ENCODE data around the gene TAX1BP1. TPM values are rescaled to one million over a fixed set of nuclear protein-coding genes. Genes with fewer than 3 reads are reported as not detected.
"Not testable (repeated sequence)": the region's sequence is repeated elsewhere in the genome, so short reads cannot be mapped to it uniquely, and the experiment has no call there.

TAX1BP1 gene
- total RNA-seq, 1 experiment from 2014 or later = 58.3 TPM

DNA sequence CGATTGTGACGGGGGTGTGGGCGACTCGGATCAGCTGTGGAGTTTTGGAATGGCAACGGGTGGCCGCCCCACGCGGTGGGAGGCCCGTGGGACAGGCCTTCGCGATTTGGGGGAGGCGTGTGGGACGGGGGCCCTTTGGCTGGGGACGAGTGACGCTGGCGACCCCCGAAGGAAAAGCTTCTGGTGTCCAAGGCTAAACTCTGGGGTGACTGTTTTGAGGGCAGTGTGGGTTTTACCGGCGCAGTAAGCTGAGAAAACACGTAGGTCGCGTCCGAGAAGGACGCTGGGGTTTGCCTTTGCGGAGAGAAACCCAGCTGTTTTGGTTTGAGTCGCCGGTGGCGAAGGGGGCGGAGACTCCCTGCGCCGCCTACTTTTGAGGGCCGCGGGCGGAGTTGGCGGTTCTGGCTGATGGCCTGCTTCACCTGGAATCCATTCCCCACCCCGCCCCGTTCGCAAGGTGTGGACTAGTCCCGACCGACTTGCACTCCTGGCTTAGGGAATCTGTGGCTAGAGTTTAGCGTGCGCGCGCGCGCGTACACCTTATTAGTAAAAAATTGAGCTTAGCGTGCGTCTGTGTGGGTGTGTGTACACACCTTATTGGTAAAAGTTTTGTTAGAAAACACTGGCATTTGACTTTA is 606 bp downstream of the TAX1BP1 start:
- no peak overlapping the region for H4K91ac ChIP-seq (ENCODE audit: insufficient read length, low read depth, low read length)
- no peaks in the 10 kb centered on the region for H3K79me1 ChIP-seq (ENCODE audit: insufficient read depth, low read depth, low read length, poor library complexity, severe bottlenecking)
- H2BK120ac ChIP-seq (ENCODE audit: low read depth, low read length, poor library complexity, severe bottlenecking) = no peak overlapping the region
- H2BK15ac ChIP-seq (ENCODE audit: low read depth, low read length) = no peak overlapping the region
- H2BK12ac ChIP-seq (ENCODE audit: insufficient read length, low read depth, low read length) = no peak overlapping the region
- H3K4me3 Mint-ChIP-seq = peak overlapping the region; percentile 94 to 97
- peaks cover 2% of the 10 kb centered on the region; the same call in 1 of the 2 replicates for H3K27me3 Mint-ChIP-seq (ENCODE audit: low read depth)
- H3K18ac ChIP-seq (ENCODE audit: insufficient read length, low read depth, low read length) = peak overlapping the region; percentile 48
- no peaks in the 10 kb centered on the region for H3K4me1 ChIP-seq (ENCODE audit: insufficient read depth, low read length)
- H3K23me2 ChIP-seq (ENCODE audit: insufficient read length, low read depth, low read length, poor library complexity, severe bottlenecking) = peaks cover 2% of the 10 kb centered on the region
- H3K4ac ChIP-seq (ENCODE audit: low read depth, low read length) = no peak overlapping the region
- peak overlapping the region; percentile 21 for H3K27ac ChIP-seq (ENCODE audit: insufficient read length, low read depth, low read length)
- H3K4me2 ChIP-seq (ENCODE audit: insufficient read depth, insufficient read length, low read length) = peak overlapping the region; percentile 88
- TF ChIP-seq, protein P1, sequence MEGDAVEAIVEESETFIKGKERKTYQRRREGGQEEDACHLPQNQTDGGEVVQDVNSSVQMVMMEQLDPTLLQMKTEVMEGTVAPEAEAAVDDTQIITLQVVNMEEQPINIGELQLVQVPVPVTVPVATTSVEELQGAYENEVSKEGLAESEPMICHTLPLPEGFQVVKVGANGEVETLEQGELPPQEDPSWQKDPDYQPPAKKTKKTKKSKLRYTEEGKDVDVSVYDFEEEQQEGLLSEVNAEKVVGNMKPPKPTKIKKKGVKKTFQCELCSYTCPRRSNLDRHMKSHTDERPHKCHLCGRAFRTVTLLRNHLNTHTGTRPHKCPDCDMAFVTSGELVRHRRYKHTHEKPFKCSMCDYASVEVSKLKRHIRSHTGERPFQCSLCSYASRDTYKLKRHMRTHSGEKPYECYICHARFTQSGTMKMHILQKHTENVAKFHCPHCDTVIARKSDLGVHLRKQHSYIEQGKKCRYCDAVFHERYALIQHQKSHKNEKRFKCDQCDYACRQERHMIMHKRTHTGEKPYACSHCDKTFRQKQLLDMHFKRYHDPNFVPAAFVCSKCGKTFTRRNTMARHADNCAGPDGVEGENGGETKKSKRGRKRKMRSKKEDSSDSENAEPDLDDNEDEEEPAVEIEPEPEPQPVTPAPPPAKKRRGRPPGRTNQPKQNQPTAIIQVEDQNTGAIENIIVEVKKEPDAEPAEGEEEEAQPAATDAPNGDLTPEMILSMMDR (conservative IDR thresholded peaks at IDR 0.05) = no peak
- H3K36me3 Mint-ChIP-seq (ENCODE audit: insufficient read depth in 1 of 3, low read depth in 3 of 3) = peaks cover 0 to 2% (median 0%) of the 10 kb centered on the region in 3 experiments; a peak in 1 of 7 replicates
- no peak overlapping the region for H3K56ac ChIP-seq (ENCODE audit: insufficient read length, low read depth, low read length)
- H4K5ac ChIP-seq (ENCODE audit: insufficient read length, low read depth, low read length) = no peak overlapping the region
- no peaks in the 10 kb centered on the region for H3K9me3 Mint-ChIP-seq
- peaks cover 32 to 33% of the 10 kb centered on the region in 2 experiments for H3K4me1 Mint-ChIP-seq
- H2BK5ac ChIP-seq (ENCODE audit: insufficient read length, low read length) = no peak overlapping the region
- H3K9me3 ChIP-seq (ENCODE audit: control insufficient read depth, low read depth, low read length) = no peaks in the 10 kb centered on the region
- no peak overlapping the region for H3K23ac ChIP-seq (ENCODE audit: insufficient read length, low read depth, low read length)
- H3K9ac ChIP-seq (ENCODE audit: extremely low read depth, insufficient read length, low read length) = peak overlapping the region; percentile 88
- no peaks in the 10 kb centered on the region for H4K20me1 ChIP-seq (ENCODE audit: control insufficient read depth, insufficient read depth, insufficient read length)
- no peak overlapping the region for H2AK5ac ChIP-seq (ENCODE audit: insufficient read length, low read length)
- H3T11ph ChIP-seq (ENCODE audit: low read length) = no peak overlapping the region
- no CpG with 5 or more reads among the region's 49 CpGs for WGBS (ENCODE audit: extremely low coverage, insufficient read length, low lambda C conversion rate)
- H3K27ac Mint-ChIP-seq = peak overlapping the region; percentile 64 to 98 (median 94)
- H2AFZ ChIP-seq (ENCODE audit: low read length) = no peak overlapping the region
- H4K8ac ChIP-seq (replicated peaks; ENCODE audit: insufficient read length, low read depth, low read length) = no peak overlapping the region
- peak overlapping the region; percentile 82 for H3K14ac ChIP-seq (ENCODE audit: insufficient read depth, low read length)
- no peaks in the 10 kb centered on the region for H3K27me3 ChIP-seq (ENCODE audit: insufficient read depth, low read length)
- no peak overlapping the region for H2BK20ac ChIP-seq (ENCODE audit: low read depth, low read length, poor library complexity, severe bottlenecking)
- no peaks in the 10 kb centered on the region for H3K79me2 ChIP-seq (ENCODE audit: insufficient read depth, low read length)
- DNase-seq = peak; percentile 96

DNA sequence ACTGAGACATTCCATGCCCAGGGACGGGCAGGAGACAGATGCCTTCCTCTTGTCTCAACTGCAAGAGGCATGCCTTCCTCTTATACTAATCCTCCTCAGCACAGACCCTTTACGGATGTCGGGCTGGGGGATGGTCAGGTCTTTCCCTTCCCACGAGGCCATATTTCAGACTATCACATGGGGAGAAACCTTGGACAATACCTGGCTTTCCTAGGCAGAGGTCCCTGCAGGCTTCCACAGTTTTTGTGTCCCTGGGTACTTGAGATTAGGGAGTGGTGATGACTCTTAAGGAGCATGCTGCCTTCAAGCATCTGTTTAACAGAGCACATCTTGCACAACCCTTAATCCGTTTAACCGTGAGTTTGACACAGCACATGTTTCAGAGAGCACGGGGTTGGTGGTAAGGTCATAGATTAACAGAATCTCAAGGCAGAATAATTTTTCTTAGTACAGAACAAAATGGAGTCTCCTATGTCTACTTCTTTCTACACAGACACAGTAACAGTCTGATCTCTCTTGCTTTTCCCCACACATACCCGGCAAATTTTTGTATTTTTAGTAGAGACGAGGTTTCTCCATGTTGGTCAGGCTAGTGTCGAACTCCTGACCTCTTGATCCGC is 2.2 kb downstream of the TAX1BP1 start:
- not testable (repeated sequence) for H3K4me2 ChIP-seq (ENCODE audit: insufficient read depth, insufficient read length, low read length); H3K4ac ChIP-seq (ENCODE audit: low read depth, low read length); H2BK120ac ChIP-seq (ENCODE audit: low read depth, low read length, poor library complexity, severe bottlenecking); H2BK20ac ChIP-seq (ENCODE audit: low read depth, low read length, poor library complexity, severe bottlenecking); H3K56ac ChIP-seq (ENCODE audit: insufficient read length, low read depth, low read length); H3K9me3 ChIP-seq (ENCODE audit: control insufficient read depth, low read depth, low read length); DNase-seq; H3K79me1 ChIP-seq (ENCODE audit: insufficient read depth, low read depth, low read length, poor library complexity, severe bottlenecking); H2BK5ac ChIP-seq (ENCODE audit: insufficient read length, low read length); H2BK12ac ChIP-seq (ENCODE audit: insufficient read length, low read depth, low read length); H3K23me2 ChIP-seq (ENCODE audit: insufficient read length, low read depth, low read length, poor library complexity, severe bottlenecking); H3K27me3 ChIP-seq (ENCODE audit: insufficient read depth, low read length); H4K91ac ChIP-seq (ENCODE audit: insufficient read length, low read depth, low read length); H4K20me1 ChIP-seq (ENCODE audit: control insufficient read depth, insufficient read depth, insufficient read length); H3K18ac ChIP-seq (ENCODE audit: insufficient read length, low read depth, low read length); H2BK15ac ChIP-seq (ENCODE audit: low read depth, low read length); H3K79me2 ChIP-seq (ENCODE audit: insufficient read depth, low read length); H3K9me3 Mint-ChIP-seq; H4K5ac ChIP-seq (ENCODE audit: insufficient read length, low read depth, low read length); H3K4me1 ChIP-seq (ENCODE audit: insufficient read depth, low read length); H3K14ac ChIP-seq (ENCODE audit: insufficient read depth, low read length); H3T11ph ChIP-seq (ENCODE audit: low read length); H4K8ac ChIP-seq (replicated peaks; ENCODE audit: insufficient read length, low read depth, low read length); H2AK5ac ChIP-seq (ENCODE audit: insufficient read length, low read length); H3K27ac ChIP-seq (ENCODE audit: insufficient read length, low read depth, low read length); H3K36me3 Mint-ChIP-seq (ENCODE audit: insufficient read depth in 1 of 3, low read depth in 3 of 3); H3K9ac ChIP-seq (ENCODE audit: extremely low read depth, insufficient read length, low read length); H3K23ac ChIP-seq (ENCODE audit: insufficient read length, low read depth, low read length); H3K27me3 Mint-ChIP-seq (ENCODE audit: low read depth); H2AFZ ChIP-seq (ENCODE audit: low read length)
- Mint-ChIP-seq H3K4me1 (peaks cover 38 to 39% of the 10 kb centered on the region in 2 experiments), H3K4me3 (peak overlapping the region; percentile 94 to 97; a peak in 4 of 5 replicates), H3K27ac (peak overlapping the region; percentile 1 to 56 (median 35); a peak in 3 of 7 replicates)
- no CpG with 5 or more reads among the region's 11 CpGs for WGBS (ENCODE audit: extremely low coverage, insufficient read length, low lambda C conversion rate)

All from H9 (cell line).